Measurements from ENCODE around the gene C9.
"Not testable (repeated sequence)": the region's sequence is repeated elsewhere in the genome, so short reads cannot be mapped to it uniquely, and the experiment has no call there.

Gene C9

GRCh38 chr5:39353717-39354399 lies 10.4 kb downstream of the C9 start:
- no peaks in the 10 kb centered on the region for H3K36me3 ChIP-seq (ENCODE audit: insufficient read depth, low read depth, low read length)
- H3K4me3 ChIP-seq (ENCODE audit: low read length) = no peak overlapping the region
- no peaks in the 10 kb centered on the region for H3K27me3 ChIP-seq (ENCODE audit: insufficient read depth, low read length)
- peaks cover 11% of the 10 kb centered on the region for H3K9me3 ChIP-seq (ENCODE audit: insufficient read depth, low read depth, low read length)
- no peak overlapping the region for H3K9ac ChIP-seq (ENCODE audit: low read depth, low read length)
- H3K4me1 ChIP-seq (ENCODE audit: insufficient read depth, low read length) = peaks cover 4% of the 10 kb centered on the region; the same call in 1 of the 2 replicates
- no peak overlapping the region for H3K27ac ChIP-seq (ENCODE audit: low read length)

GRCh38 chr5:39352951-39353350 lies 11.3 kb downstream of the C9 start:
- no peaks in the 10 kb centered on the region for H3K36me3 ChIP-seq (ENCODE audit: insufficient read depth, low read depth, low read length)

GRCh38 chr5:39352170-39352569 lies 12.1 kb downstream of the C9 start:
- no peaks in the 10 kb centered on the region for H3K27me3 ChIP-seq (ENCODE audit: insufficient read depth, low read length)
- no peaks in the 10 kb centered on the region for H3K36me3 ChIP-seq (ENCODE audit: insufficient read depth, low read depth, low read length)
- no peak overlapping the region for H3K27ac ChIP-seq (ENCODE audit: low read length)
- H3K4me1 ChIP-seq (ENCODE audit: insufficient read depth, low read length) = peaks cover 4% of the 10 kb centered on the region; the same call in 1 of the 2 replicates
- H3K9ac ChIP-seq (ENCODE audit: low read depth, low read length) = no peak overlapping the region
- peaks cover 11% of the 10 kb centered on the region for H3K9me3 ChIP-seq (ENCODE audit: insufficient read depth, low read depth, low read length)
- H3K4me3 ChIP-seq (ENCODE audit: low read length) = no peak overlapping the region

More at GRCh38 chr5:39352951-39353350, 11.3 kb downstream of the C9 start:
- no peaks in the 10 kb centered on the region for H3K27me3 ChIP-seq (ENCODE audit: insufficient read depth, low read length)
- peaks cover 4% of the 10 kb centered on the region; the same call in 1 of the 2 replicates for H3K4me1 ChIP-seq (ENCODE audit: insufficient read depth, low read length)
- peaks cover 11% of the 10 kb centered on the region for H3K9me3 ChIP-seq (ENCODE audit: insufficient read depth, low read depth, low read length)
- no peak overlapping the region for H3K9ac ChIP-seq (ENCODE audit: low read depth, low read length)
- H3K27ac ChIP-seq (ENCODE audit: low read length) = no peak overlapping the region
- no peak overlapping the region for H3K4me3 ChIP-seq (ENCODE audit: low read length)

- Histone ChIP-seq H3K9ac (ENCODE audit: low read depth, low read length) (no peak overlapping the region), H3K27ac (ENCODE audit: low read length) (no peak overlapping the region), H3K9me3 (ENCODE audit: insufficient read depth, low read depth, low read length) (peaks cover 11% of the 10 kb centered on the region), H3K4me3 (ENCODE audit: low read length) (no peak overlapping the region), H3K4me1 (ENCODE audit: insufficient read depth, low read length) (no peaks in the 10 kb centered on the region), H3K36me3 (ENCODE audit: insufficient read depth, low read depth, low read length) (no peaks in the 10 kb centered on the region), H3K27me3 (ENCODE audit: insufficient read depth, low read length) (no peaks in the 10 kb centered on the region)
Observed at GRCh38 chr5:39349484-39349883, 14.8 kb downstream of the C9 start.

- Histone ChIP-seq H3K27ac (ENCODE audit: low read length) (no peak overlapping the region), H3K4me1 (ENCODE audit: insufficient read depth, low read length) (peaks cover 4% of the 10 kb centered on the region), H3K36me3 (ENCODE audit: insufficient read depth, low read depth, low read length) (no peaks in the 10 kb centered on the region), H3K9ac (ENCODE audit: low read depth, low read length) (no peak overlapping the region), H3K9me3 (ENCODE audit: insufficient read depth, low read depth, low read length) (peaks cover 7% of the 10 kb centered on the region; the same call in 1 of the 2 replicates), H3K4me3 (ENCODE audit: low read length) (no peak overlapping the region), H3K27me3 (ENCODE audit: insufficient read depth, low read length) (no peaks in the 10 kb centered on the region)
Observed at GRCh38 chr5:39342460-39342859, 21.8 kb downstream of the C9 start.

- no peak overlapping the region for H3K4me3 ChIP-seq (ENCODE audit: low read length)
Observed at GRCh38 chr5:39341896-39342295, 22.4 kb downstream of the C9 start.

GRCh38 chr5:39340506-39340905 lies 23.8 kb downstream of the C9 start:
- no peaks in the 10 kb centered on the region for H3K36me3 ChIP-seq (ENCODE audit: insufficient read depth, low read depth, low read length)
- H3K27ac ChIP-seq (ENCODE audit: low read length) = no peak overlapping the region
- H3K27me3 ChIP-seq (ENCODE audit: insufficient read depth, low read length) = no peaks in the 10 kb centered on the region
- H3K9me3 ChIP-seq (ENCODE audit: insufficient read depth, low read depth, low read length) = peaks cover 7% of the 10 kb centered on the region; the same call in 1 of the 2 replicates
- H3K4me1 ChIP-seq (ENCODE audit: insufficient read depth, low read length) = peaks cover 4% of the 10 kb centered on the region
- no peak overlapping the region for H3K4me3 ChIP-seq (ENCODE audit: low read length)
- H3K9ac ChIP-seq (ENCODE audit: low read depth, low read length) = no peak overlapping the region

More at GRCh38 chr5:39341896-39342295, 22.4 kb downstream of the C9 start:
- H3K4me1 ChIP-seq (ENCODE audit: insufficient read depth, low read length) = peaks cover 4% of the 10 kb centered on the region
- no peak overlapping the region for H3K9ac ChIP-seq (ENCODE audit: low read depth, low read length)
- peaks cover 7% of the 10 kb centered on the region; the same call in 1 of the 2 replicates for H3K9me3 ChIP-seq (ENCODE audit: insufficient read depth, low read depth, low read length)
- no peaks in the 10 kb centered on the region for H3K27me3 ChIP-seq (ENCODE audit: insufficient read depth, low read length)
- no peaks in the 10 kb centered on the region for H3K36me3 ChIP-seq (ENCODE audit: insufficient read depth, low read depth, low read length)
- H3K27ac ChIP-seq (ENCODE audit: low read length) = no peak overlapping the region

- Histone ChIP-seq H3K9ac (ENCODE audit: low read depth, low read length) (no peak overlapping the region), H3K36me3 (ENCODE audit: insufficient read depth, low read depth, low read length) (no peaks in the 10 kb centered on the region), H3K27me3 (ENCODE audit: insufficient read depth, low read length) (no peaks in the 10 kb centered on the region), H3K9me3 (ENCODE audit: insufficient read depth, low read depth, low read length) (peaks cover 5% of the 10 kb centered on the region), H3K4me3 (ENCODE audit: low read length) (no peak overlapping the region), H3K27ac (ENCODE audit: low read length) (no peak overlapping the region), H3K4me1 (ENCODE audit: insufficient read depth, low read length) (no peaks in the 10 kb centered on the region)
Observed at GRCh38 chr5:39337252-39337915, 26.9 kb downstream of the C9 start.

GRCh38 chr5:39334296-39334695 lies 30.0 kb downstream of the C9 start:
- H3K9ac ChIP-seq (ENCODE audit: low read depth, low read length); H3K27ac ChIP-seq (ENCODE audit: low read length); H3K36me3 ChIP-seq (ENCODE audit: insufficient read depth, low read depth, low read length); H3K4me1 ChIP-seq (ENCODE audit: insufficient read depth, low read length); H3K27me3 ChIP-seq (ENCODE audit: insufficient read depth, low read length); H3K9me3 ChIP-seq (ENCODE audit: insufficient read depth, low read depth, low read length); H3K4me3 ChIP-seq (ENCODE audit: low read length): not testable (repeated sequence)

- Histone ChIP-seq H3K9me3 (ENCODE audit: insufficient read depth, low read depth, low read length) (peaks cover 5% of the 10 kb centered on the region), H3K9ac (ENCODE audit: low read depth, low read length) (no peak overlapping the region), H3K36me3 (ENCODE audit: insufficient read depth, low read depth, low read length) (no peaks in the 10 kb centered on the region), H3K27me3 (ENCODE audit: insufficient read depth, low read length) (no peaks in the 10 kb centered on the region), H3K4me1 (ENCODE audit: insufficient read depth, low read length) (no peaks in the 10 kb centered on the region), H3K4me3 (ENCODE audit: low read length) (no peak overlapping the region), H3K27ac (ENCODE audit: low read length) (no peak overlapping the region)
Observed at GRCh38 chr5:39333104-39333503, 31.2 kb downstream of the C9 start.

GRCh38 chr5:39331861-39332381 lies 32.4 kb downstream of the C9 start:
- Histone ChIP-seq H3K36me3 (ENCODE audit: insufficient read depth, low read depth, low read length) (no peaks in the 10 kb centered on the region), H3K4me3 (ENCODE audit: low read length) (no peak overlapping the region), H3K4me1 (ENCODE audit: insufficient read depth, low read length) (no peaks in the 10 kb centered on the region), H3K27me3 (ENCODE audit: insufficient read depth, low read length) (no peaks in the 10 kb centered on the region), H3K9me3 (ENCODE audit: insufficient read depth, low read depth, low read length) (peaks cover 5% of the 10 kb centered on the region), H3K9ac (ENCODE audit: low read depth, low read length) (no peak overlapping the region), H3K27ac (ENCODE audit: low read length) (no peak overlapping the region)

- Histone ChIP-seq H3K9ac (ENCODE audit: low read depth, low read length) (no peak overlapping the region), H3K27me3 (ENCODE audit: insufficient read depth, low read length) (no peaks in the 10 kb centered on the region), H3K27ac (ENCODE audit: low read length) (no peak overlapping the region), H3K4me1 (ENCODE audit: insufficient read depth, low read length) (no peaks in the 10 kb centered on the region), H3K4me3 (ENCODE audit: low read length) (no peak overlapping the region), H3K9me3 (ENCODE audit: insufficient read depth, low read depth, low read length) (peaks cover 5% of the 10 kb centered on the region), H3K36me3 (ENCODE audit: insufficient read depth, low read depth, low read length) (no peaks in the 10 kb centered on the region)
Observed at GRCh38 chr5:39328731-39329130, 35.6 kb downstream of the C9 start.
